GM19397 (cell line): Measurements from ENCODE around the gene CFAP61.

Source experiments
- ATAC-seq: cut with Tn5 transposase; IDR thresholded peaks from one replicate; pipeline ENCODE4 v1.9.1; 2021; ENCODE audit warnings: mild to moderate bottlenecking, moderate library complexity; ENCODE audit not compliant: unreplicated experiment

CFAP61 gene

DNA sequence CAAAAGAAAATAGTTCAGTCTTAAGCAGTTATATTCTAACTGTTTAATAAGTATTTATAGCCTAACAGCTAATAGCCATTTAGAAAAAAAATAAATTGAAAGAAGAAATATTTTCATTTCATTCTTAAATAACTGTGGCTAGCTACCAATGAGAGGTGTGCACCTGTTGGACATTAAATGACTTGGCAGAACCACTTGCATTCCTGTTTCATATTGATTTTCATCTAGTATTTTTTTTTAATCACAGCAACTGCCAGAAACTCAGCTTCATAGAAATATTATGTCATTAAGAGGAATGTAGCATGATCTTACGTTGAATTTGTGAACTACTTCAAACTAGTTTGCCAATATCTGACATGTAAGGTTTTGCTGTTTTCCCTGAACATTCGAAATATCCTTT lies 25.0 kb upstream of the CFAP61 start:
- no peak for ATAC-seq

GRCh38 chr20:20031790-20032189 lies 20.5 kb upstream of the CFAP61 start:
- ATAC-seq = no peak

DNA sequence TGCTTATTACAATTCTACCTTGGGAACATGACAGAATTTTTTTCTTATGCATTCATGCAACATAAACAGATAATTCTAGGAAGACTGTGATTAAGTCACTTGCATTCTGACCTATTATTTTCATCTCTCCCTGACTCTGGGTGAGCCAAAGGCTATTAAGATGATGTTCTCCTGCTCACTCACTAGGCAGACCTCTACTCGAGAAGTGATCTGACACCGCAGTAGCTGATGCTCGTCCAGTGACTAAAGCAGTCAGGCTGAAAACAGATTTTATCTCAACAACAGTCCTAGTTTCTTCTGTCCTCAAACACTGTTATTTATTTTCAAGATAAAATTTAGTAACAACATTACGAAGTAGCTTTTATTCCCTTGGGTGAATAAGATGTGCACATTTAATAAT lies 17.8 kb upstream of the CFAP61 start:
- ATAC-seq = no peak

GRCh38 chr20:20036756-20037155 lies 15.6 kb upstream of the CFAP61 start:
- ATAC-seq = no peak

DNA sequence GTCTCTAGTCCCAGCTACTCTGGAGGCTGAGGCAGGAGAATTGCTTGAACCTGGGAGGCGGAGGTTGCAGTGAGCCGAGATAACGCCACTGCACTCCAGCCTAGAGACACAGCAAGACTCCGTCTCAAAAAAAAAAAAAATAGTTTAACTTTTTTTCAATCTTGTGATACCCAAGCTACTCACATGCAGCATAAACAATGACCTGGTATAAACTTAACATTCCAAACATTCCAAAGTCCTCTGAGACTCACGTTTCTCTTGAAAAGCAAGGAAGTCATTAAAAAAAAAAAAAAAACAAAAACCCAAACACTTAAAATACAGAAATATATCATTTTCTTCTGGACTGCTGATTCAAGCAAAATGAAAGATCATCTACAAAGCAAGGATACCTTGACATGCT lies 14.4 kb upstream of the CFAP61 start:
- ATAC-seq = no peak

DNA sequence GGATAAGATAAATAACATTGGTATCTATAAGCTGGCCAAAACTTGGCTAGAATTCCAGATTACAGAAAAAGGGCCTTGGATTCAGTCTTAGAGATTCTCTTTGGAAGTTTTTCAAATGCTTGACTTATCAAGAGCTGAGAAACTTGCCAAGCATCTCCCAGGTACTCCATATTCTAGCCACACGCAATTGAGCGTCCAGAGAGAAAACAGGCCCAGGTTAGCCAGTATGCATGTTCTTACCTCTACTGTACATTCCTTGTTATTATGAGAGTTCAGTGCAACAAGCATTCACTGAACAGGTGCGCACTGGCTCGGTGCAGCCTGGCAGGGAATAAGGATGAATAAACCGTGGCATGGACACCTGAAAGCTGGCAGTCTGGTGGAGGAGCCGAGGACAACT lies 13.7 kb upstream of the CFAP61 start:
- ATAC-seq = no peak

DNA sequence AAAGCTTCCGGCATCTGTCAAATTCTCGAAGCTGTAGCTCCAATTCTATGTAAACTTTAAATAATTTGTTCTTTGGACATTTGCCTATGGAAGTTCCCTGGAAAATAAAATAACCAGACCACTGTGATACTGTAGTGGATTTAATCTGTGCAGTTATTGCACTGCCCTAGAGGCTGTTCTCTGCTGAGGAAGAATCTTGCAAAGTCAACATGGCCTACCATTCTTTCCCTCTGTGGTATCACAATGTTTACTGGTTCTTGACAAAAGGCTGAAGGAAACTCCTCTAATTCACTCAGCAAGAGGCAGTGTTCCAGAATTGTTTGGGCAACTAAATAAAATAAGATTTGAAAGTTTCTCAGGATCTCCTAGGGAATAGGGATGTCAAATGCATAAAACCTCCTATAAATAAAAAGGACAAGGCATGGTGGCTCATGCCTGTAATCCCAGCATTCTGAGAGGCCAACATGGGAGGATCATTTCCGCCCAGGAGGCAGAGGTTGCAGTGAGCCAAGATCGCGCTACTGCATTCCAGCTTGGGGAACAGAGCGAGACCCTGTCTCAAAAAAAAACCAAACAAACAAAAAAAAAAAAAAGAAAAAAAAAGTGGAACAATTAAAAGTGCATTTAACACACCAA lies 12.5 kb upstream of the CFAP61 start:
- ATAC-seq = no peak

DNA sequence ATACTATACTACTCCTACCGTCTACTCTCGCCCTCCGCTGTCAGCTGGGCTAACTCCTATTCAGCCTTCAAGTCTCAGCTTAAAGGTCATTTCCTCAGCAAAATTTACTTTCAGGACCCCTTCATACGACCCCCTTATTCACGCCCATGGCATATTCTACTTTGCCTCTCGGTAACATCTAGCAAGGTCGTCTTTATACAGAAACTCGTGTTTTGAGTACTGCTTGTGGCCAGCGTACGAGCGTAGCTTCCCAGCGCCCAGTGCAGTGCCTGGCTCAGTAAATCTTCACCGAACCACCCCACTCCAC lies 612 bp upstream of the CFAP61 start:
- ATAC-seq = no peak

DNA sequence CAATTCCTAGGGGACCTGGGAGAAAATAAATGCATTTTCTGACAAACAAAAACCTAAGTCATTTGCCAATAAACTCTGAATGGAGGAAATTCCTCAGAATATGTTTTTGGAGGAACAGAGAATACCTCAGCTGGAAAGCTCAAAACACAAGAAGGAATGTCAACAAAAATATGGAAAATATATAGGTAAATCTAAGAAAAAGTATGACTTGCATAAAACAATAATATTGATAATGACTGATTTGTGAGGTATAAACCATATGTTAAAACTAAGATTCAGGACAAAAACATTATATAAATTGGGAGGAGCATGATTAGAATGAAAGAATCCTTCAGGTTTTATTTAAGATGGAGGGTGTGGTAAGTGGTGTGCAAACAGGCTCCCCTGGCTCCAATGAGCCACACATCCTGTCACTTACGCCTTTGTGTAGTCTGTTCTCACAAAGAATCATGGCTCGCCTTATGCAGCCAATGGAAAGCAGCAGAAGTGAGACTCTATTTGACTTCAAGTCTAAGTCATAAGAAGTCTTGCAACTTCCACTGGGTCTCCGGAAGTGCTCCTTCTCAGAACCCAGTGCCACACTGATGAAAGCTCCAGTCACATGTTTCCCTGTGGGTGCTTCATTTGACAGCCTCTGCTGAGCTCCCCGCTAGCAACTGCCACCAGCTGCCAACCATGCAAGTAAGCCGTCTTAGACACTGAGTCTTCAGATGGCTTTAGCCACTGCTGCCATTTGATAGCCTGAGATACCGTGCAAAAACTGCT lies 8.1 kb downstream of the CFAP61 start:
- no peak for ATAC-seq

DNA sequence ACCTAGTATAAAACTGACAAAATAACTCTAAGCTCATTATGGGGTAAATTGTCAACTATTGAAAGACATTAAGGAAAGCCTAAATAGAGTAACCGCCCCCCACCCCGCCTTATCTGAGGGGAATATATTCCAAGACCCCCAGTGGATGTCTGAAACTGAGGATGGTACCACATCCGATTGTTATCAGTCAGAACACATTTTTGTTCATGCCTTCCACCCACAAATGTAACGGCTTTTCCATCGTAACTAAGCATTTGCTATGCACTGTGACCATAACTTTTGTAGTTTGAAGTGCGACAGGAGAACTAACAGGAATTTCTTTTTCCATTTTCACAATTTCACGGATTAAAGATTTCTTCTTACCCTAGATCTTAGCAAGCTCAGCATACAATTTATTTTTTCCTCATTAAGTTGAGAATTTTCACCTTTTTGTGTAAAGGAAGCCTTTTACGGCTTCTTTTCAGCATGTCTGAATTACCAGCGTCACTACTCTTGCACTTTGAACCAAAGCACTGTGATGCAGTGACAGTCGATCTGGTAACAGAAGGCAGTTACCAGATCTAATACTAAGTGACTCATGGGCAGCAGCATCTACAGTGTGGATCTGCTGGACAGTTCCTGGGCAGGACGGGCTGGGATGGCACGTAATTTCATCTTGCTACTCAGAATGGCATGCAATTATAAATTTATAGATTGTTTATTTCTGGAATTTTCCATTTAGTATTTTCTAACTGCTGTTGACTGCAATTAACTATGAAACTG lies 11.8 kb downstream of the CFAP61 start:
- no peak for ATAC-seq

DNA sequence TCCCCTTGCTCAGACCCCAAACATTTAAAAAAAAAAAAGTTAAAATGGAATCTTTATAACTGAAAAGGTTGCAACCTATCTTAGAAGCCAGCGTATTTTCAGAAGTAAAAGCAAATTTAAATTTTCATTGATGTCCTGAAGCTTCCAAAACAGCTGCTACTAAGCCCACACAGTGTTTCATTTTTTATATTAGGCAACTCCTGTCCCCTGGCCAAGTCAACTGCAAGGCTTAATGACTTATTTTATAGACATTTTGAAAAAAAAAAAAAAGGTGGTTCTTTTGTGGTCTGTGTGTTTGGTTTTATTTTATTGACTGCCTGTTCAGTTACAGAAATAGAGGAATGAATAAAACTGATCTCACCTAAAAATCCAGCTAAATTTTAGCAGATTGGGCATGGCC lies 13.0 kb downstream of the CFAP61 start:
- no peak for ATAC-seq

DNA sequence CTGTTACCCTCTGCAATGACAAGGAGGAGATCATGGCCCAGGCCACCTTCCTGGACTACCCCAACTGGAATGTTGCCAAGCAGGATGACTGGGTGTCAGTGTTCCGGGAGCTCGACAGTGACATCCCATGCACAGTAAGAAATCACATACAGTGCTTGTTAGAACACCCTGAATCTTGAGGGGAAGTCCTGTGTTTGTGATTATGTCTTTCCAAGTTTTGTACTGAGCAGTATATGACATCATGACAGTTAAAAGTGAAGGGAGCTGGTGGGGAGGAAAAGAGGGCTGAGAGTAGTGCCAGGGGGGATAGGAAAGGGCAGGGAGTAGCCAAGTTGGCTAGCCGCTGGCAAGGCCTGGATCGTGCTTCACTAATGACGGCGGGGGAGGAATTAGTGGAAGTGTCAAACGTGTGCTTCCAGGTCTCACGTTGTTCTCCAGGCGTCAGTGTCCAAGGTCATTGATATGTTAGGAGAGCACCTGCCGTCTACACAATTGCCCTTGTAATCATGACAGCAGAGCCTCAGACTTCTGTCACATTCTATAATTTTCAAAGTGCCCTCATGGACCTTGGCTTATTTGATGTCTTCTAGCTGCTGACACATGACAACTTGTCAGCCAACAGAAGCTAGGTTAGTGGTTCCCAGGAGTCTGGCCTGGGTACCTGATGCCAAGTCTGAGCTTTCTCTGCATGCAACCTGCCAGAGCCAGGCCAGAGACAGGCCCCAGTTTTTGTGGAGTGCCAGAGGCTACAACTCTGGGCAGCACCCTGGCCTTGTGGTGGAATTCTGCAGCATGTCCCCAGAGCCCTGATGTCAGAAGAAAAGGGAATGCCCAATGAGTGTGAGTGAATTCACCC lies 18.8 kb downstream of the CFAP61 start:
- ATAC-seq = no peak

DNA sequence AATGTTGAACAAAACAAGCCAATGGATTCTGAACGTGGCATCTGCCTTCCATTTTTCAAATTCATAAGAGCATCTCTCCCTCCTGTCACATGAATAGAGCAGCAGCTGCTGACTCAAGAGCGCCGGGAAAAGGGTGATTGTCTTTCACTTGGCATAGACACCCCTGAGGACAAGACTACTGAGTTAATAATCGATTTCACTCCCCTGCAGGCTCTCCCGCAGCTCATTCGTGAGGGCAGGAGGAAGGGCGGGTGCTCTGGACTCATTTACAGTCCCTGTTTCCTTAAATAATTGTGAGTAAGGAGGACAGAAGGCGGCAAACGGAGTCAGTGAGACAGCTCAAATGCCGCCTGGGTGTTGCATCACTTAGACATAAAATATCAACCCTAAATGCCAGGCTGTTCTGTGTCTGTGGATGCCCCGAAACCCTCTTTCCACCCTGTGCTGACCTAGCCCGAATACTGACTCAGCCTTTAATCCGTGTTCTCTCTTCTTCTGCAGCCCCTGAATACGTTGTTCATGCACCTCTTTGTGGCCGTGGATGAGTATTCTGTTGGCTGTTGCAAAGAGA lies 21.6 kb downstream of the CFAP61 start:
- ATAC-seq = no peak

GRCh38 chr20:20075032-20075431 lies 22.7 kb downstream of the CFAP61 start:
- ATAC-seq = no peak

DNA sequence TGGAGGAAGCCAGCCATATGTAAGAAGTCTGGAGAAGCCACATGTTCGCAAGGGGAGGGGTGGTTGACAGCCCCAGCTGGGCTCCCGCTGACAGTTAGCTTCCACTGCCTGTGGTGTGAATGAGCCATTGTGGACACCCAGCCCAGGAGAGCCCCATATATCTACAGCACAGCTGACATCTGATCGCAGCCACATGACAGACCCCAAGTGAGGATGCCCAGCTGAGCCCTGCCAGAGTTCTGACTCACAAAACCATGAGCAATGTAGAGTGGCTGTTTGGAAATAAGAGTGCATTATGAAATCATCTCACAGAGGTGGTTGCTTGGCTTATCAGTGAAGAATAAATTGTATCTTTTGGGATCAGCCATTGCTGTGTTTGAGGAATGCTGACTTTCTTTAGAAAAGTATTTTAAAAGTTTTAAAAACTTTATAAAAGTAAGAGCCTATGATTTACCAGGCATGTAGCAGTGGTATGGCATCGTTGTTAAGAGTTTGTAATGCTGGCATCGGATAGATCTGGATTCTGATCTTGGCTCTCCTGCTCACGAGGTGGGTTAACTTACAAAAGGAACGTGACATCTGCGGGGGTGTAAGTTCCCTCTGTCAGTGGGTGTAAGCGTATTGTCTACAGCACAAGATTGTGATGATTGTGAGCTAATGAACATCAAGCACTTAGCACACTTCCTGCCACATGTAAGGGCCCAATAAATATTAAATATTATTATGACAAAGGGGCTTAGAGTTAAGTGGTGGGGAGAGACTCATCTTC lies 24.1 kb downstream of the CFAP61 start:
- no peak for ATAC-seq

DNA sequence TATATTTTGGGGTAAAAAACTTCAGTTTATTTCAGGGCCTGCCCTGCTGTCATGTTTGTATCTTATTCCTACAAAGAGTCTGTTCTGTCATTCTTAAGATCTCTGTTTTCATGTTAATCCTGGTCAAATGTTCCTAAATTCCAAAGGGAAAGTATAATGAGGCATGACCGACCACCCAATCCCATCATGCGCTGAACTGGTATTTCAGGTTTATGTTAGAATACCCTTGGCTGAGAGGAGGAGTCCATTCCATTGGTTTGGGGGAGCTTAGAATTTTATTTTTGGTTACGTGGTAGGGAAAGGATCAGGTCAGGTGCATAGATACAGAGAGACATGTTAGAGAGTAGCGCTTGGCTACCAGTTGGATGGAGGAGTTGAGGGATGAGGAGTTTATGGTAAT lies 25.7 kb downstream of the CFAP61 start:
- ATAC-seq = no peak

GRCh38 chr20:20079102-20079784 lies 26.9 kb downstream of the CFAP61 start:
- ATAC-seq = no peak

- ATAC-seq = no peak
Observed at GRCh38 chr20:20083807-20084206, 31.5 kb downstream of the CFAP61 start.

GRCh38 chr20:20084296-20084752 lies 32.0 kb downstream of the CFAP61 start:
- ATAC-seq = no peak

GRCh38 chr20:20085071-20085470 lies 32.7 kb downstream of the CFAP61 start:
- ATAC-seq = no peak
